ENCODE data around the gene RARA.

The RARA gene

GRCh38 chr17:40327735-40328385 lies 18.9 kb downstream of the RARA start:
- no peak for DNase-seq (ENCODE audit: low read depth in 2 of 2)

GRCh38 chr17:40328386-40328766 lies 19.4 kb downstream of the RARA start:
- DNase-seq (ENCODE audit: low read depth in 2 of 2), result no peak

GRCh38 chr17:40329839-40330794 lies 21.1 kb downstream of the RARA start:
- DNase-seq (ENCODE audit: low read depth in 2 of 2), result no peak

- DNase-seq (ENCODE audit: low read depth in 2 of 2), result no peak
Measured at GRCh38 chr17:40330850-40331470, 22.0 kb downstream of the RARA start.

- no peak for DNase-seq (ENCODE audit: low read depth in 2 of 2)
Measured at GRCh38 chr17:40331743-40332641, 23.0 kb downstream of the RARA start.

GRCh38 chr17:40333781-40334448 lies 24.9 kb downstream of the RARA start:
- DNase-seq (ENCODE audit: low read depth in 2 of 2), result no peak

GRCh38 chr17:40335620-40336019 lies 26.6 kb downstream of the RARA start:
- DNase-seq (ENCODE audit: low read depth in 2 of 2), result no peak

- no peak for DNase-seq (ENCODE audit: low read depth in 2 of 2)
Measured at GRCh38 chr17:40337351-40337750, 28.4 kb downstream of the RARA start.

GRCh38 chr17:40338058-40338457 lies 29.1 kb downstream of the RARA start:
- DNase-seq (ENCODE audit: low read depth in 2 of 2), result no peak

GRCh38 chr17:40338941-40339649 lies 30.1 kb downstream of the RARA start:
- no peak for DNase-seq (ENCODE audit: low read depth in 2 of 2)

- no peak for DNase-seq (ENCODE audit: low read depth in 2 of 2)
Measured at GRCh38 chr17:40340327-40340726, 31.3 kb downstream of the RARA start.

- no peak for DNase-seq (ENCODE audit: low read depth in 2 of 2)
Measured at GRCh38 chr17:40340880-40341807, 32.2 kb downstream of the RARA start.

GRCh38 chr17:40341808-40342503 lies 33.0 kb downstream of the RARA start:
- no peak for DNase-seq (ENCODE audit: low read depth in 2 of 2)

- DNase-seq (ENCODE audit: low read depth in 2 of 2), result no peak
Measured at GRCh38 chr17:40342504-40343218, 33.7 kb downstream of the RARA start.

GRCh38 chr17:40343219-40344119 lies 34.5 kb downstream of the RARA start:
- DNase-seq (ENCODE audit: low read depth in 2 of 2), result no peak

- no peak for DNase-seq (ENCODE audit: low read depth in 2 of 2)
Measured at GRCh38 chr17:40344421-40345160, 35.6 kb downstream of the RARA start.
